ENCODE data around the gene DRD2.

GRCh38 chr11:113389272-113389671 is 85.9 kb downstream of the DRD2 start:
- TF ChIP-seq, protein P1, sequence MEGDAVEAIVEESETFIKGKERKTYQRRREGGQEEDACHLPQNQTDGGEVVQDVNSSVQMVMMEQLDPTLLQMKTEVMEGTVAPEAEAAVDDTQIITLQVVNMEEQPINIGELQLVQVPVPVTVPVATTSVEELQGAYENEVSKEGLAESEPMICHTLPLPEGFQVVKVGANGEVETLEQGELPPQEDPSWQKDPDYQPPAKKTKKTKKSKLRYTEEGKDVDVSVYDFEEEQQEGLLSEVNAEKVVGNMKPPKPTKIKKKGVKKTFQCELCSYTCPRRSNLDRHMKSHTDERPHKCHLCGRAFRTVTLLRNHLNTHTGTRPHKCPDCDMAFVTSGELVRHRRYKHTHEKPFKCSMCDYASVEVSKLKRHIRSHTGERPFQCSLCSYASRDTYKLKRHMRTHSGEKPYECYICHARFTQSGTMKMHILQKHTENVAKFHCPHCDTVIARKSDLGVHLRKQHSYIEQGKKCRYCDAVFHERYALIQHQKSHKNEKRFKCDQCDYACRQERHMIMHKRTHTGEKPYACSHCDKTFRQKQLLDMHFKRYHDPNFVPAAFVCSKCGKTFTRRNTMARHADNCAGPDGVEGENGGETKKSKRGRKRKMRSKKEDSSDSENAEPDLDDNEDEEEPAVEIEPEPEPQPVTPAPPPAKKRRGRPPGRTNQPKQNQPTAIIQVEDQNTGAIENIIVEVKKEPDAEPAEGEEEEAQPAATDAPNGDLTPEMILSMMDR (IDR thresholded peaks at IDR 0.05) = no peak
- TF ChIP-seq POLR2A (IDR thresholded peaks at IDR 0.05) = no peak

Data from testis (tissue), 2 donors.